DOHH2 (cell line): ENCODE results near the gene NXPH3.

Experiments
- CTCF ChIP-seq: fragments of 200-600 bp; sonication (generic); IDR thresholded peaks from one replicate; pipeline ENCODE4 v1.5.1; 2014; ENCODE audit warnings: antibody characterized with exemption, mild to moderate bottlenecking, low read depth, low read length; ENCODE audit not compliant: poor library complexity, severe bottlenecking
- EZH2phosphoT487 ChIP-seq: fragments of 200-600 bp; sonication (generic); IDR thresholded peaks from 2 replicates; pipeline ENCODE4 v1.6.1; 2017; ENCODE audit warnings: borderline replicate concordance, mild to moderate bottlenecking, antibody characterized with exemption, low read length, moderate library complexity, mixed read lengths

- no peak for TF ChIP-seq CTCF
- no peak for TF ChIP-seq EZH2phosphoT487
These were observed 46.7 kb upstream of the NXPH3 start for GRCh38 chr17:49528966-49529365.
